ENCODE data around the gene ETV7. TPM values are rescaled to one million over a fixed set of nuclear protein-coding genes. Genes with fewer than 3 reads are reported as not detected.

The ETV7 gene
- total and polyA plus RNA-seq, 2 donors (not counting 1 experiment from before 2014, with no cell fraction given) = 0.96 to 2.0 TPM

GRCh38 chr6:36349240-36349639, 38.2 kb downstream of the ETV7 start:
- DNase-seq (peak; percentile 34), ATAC-seq (ENCODE audit: low read depth) (no peak)
- CTCF ChIA-PET = interaction anchor here (0.6 to 2.6 kb wide), 3 partner anchors 8 to 321 kb away, joined by 4 to 11 read pairs (median 5); no protein-coding TSS in a partner anchor
- no peak overlapping the region for H3K27ac ChIP-seq (ENCODE audit: low read length in 2 of 2)
- H3K79me2 ChIP-seq (ENCODE audit: control insufficient read depth, insufficient read depth, low read length) = no peaks in the 10 kb centered on the region
- intact Hi-C loops (cut with micrococcal nuclease) = no loop called here
- no peaks in the 10 kb centered on the region for H3K4me1 ChIP-seq (ENCODE audit: control insufficient read depth in 2 of 2, insufficient read depth in 2 of 2, low read length in 2 of 2)
- no peak overlapping the region for H2AFZ ChIP-seq (ENCODE audit: insufficient read depth, low read depth, low read length, poor library complexity, severe bottlenecking)
- WGBS (ENCODE audit: insufficient coverage) = 45% methylated on average over 1 of the region's 6 CpGs
- no peak overlapping the region for H3K4me3 Mint-ChIP-seq
- POLR2A ChIA-PET = no interaction called here
- no peak overlapping the region for H3K4me3 ChIP-seq (ENCODE audit: control extremely low read depth in 1 of 5, extremely low read depth in 1 of 5, insufficient read depth in 1 of 5, low read depth in 2 of 5, low read length in 4 of 5)
- no peaks in the 10 kb centered on the region for H3K27me3 ChIP-seq (replicated peaks in 1 of 4; ENCODE audit: control extremely low read depth in 1 of 4, control insufficient read depth in 3 of 4, insufficient read depth in 4 of 4, low read length in 3 of 4)
- no peaks in the 10 kb centered on the region for H4K20me1 ChIP-seq (ENCODE audit: control insufficient read depth, insufficient read depth, low read length, poor library complexity, severe bottlenecking)
- no peak overlapping the region for H3K27ac Mint-ChIP-seq
- no peaks in the 10 kb centered on the region for H3K27me3 Mint-ChIP-seq
- H3K9me3 Mint-ChIP-seq (ENCODE audit: insufficient read depth) = peaks cover 2% of the 10 kb centered on the region
- no peak overlapping the region for H3K4me2 ChIP-seq (replicated peaks; ENCODE audit: low read depth, low read length, poor library complexity, severe bottlenecking)
- H3K36me3 ChIP-seq (replicated peaks in 1 of 2; ENCODE audit: control extremely low read depth in 1 of 2, control insufficient read depth in 1 of 2, extremely low read depth in 1 of 2, insufficient read depth in 2 of 2, low read length in 1 of 2) = no peaks in the 10 kb centered on the region
- TF ChIP-seq CTCF (IDR thresholded peaks at IDR 0.05) = no peak
- TF ChIP-seq EZH2 (IDR thresholded peaks at IDR 0.05; ENCODE audit: borderline replicate concordance, insufficient read depth, low read depth, low read length, poor library complexity, severe bottlenecking) = no peak
- no peak overlapping the region for H3K9ac ChIP-seq (ENCODE audit: low read length)
- peaks cover 0 to 3% (median 2%) of the 10 kb centered on the region in 3 donors for H3K9me3 ChIP-seq (ENCODE audit: control extremely low read depth in 1 of 3, control insufficient read depth in 2 of 3, insufficient read depth in 1 of 3, low read length in 2 of 3)
- H3K4me1 Mint-ChIP-seq = no peaks in the 10 kb centered on the region

- POLR2A ChIA-PET = no interaction called here
- H4K20me1 ChIP-seq (ENCODE audit: control insufficient read depth, insufficient read depth, low read length, poor library complexity, severe bottlenecking) = no peaks in the 10 kb centered on the region
- DNase-seq = no peak
- peaks cover 0 to 2% (median 2%) of the 10 kb centered on the region in 3 donors for H3K9me3 ChIP-seq (ENCODE audit: control extremely low read depth in 1 of 3, control insufficient read depth in 2 of 3, insufficient read depth in 1 of 3, low read length in 2 of 3)
- CTCF ChIA-PET = no interaction called here
- Mint-ChIP-seq H3K9me3 (ENCODE audit: insufficient read depth) (no peaks in the 10 kb centered on the region), H3K27me3 (no peaks in the 10 kb centered on the region), H3K27ac (no peak overlapping the region), H3K4me1 (no peaks in the 10 kb centered on the region), H3K4me3 (no peak overlapping the region)
- H3K4me2 ChIP-seq (replicated peaks; ENCODE audit: low read depth, low read length, poor library complexity, severe bottlenecking) = no peak overlapping the region
- no peak overlapping the region for H3K9ac ChIP-seq (ENCODE audit: low read length)
- H3K4me3 ChIP-seq (ENCODE audit: control extremely low read depth in 1 of 5, extremely low read depth in 1 of 5, insufficient read depth in 1 of 5, low read depth in 2 of 5, low read length in 4 of 5) = no peak overlapping the region
- H3K79me2 ChIP-seq (ENCODE audit: control insufficient read depth, insufficient read depth, low read length) = no peaks in the 10 kb centered on the region
- no peak for ATAC-seq (ENCODE audit: low read depth)
- 95% methylated on average over 3 of the region's 4 CpGs for WGBS (ENCODE audit: insufficient coverage)
- TF ChIP-seq CTCF (IDR thresholded peaks at IDR 0.05) = no peak
- no peak for TF ChIP-seq EZH2 (IDR thresholded peaks at IDR 0.05; ENCODE audit: borderline replicate concordance, insufficient read depth, low read depth, low read length, poor library complexity, severe bottlenecking)
- H3K27ac ChIP-seq (ENCODE audit: low read length in 2 of 2) = no peak overlapping the region
- H3K27me3 ChIP-seq (replicated peaks in 1 of 4; ENCODE audit: control extremely low read depth in 1 of 4, control insufficient read depth in 3 of 4, insufficient read depth in 4 of 4, low read length in 3 of 4) = no peaks in the 10 kb centered on the region
- H2AFZ ChIP-seq (ENCODE audit: insufficient read depth, low read depth, low read length, poor library complexity, severe bottlenecking) = no peak overlapping the region
- intact Hi-C loops (cut with micrococcal nuclease) = no loop called here
- no peaks in the 10 kb centered on the region for H3K4me1 ChIP-seq (ENCODE audit: control insufficient read depth in 2 of 2, insufficient read depth in 2 of 2, low read length in 2 of 2)
- no peaks in the 10 kb centered on the region for H3K36me3 ChIP-seq (replicated peaks in 1 of 2; ENCODE audit: control extremely low read depth in 1 of 2, control insufficient read depth in 1 of 2, extremely low read depth in 1 of 2, insufficient read depth in 2 of 2, low read length in 1 of 2)
Measured at GRCh38 chr6:36347621-36348020, 39.8 kb downstream of the ETV7 start.

Data from B cell (primary cell).